GM23248 (cell line): ENCODE data around the gene TTC22. TPM values are rescaled to one million over a fixed set of nuclear protein-coding genes. Genes with fewer than 3 reads are reported as not detected.

Experiments used
- DNase-seq: peaks from one replicate; pipeline ENCODE4 v3.0.0-alpha.2; 2015
- H2AFZ ChIP-seq: fragments of 200-600 bp; sonication (generic); 2 replicates; pipeline ENCODE4 v1.6.1; 2016; ENCODE audit warnings: antibody characterized with exemption
- H3F3A ChIP-seq: fragments of 200-600 bp; sonication (generic); 2 replicates; pipeline ENCODE4 v1.6.1; 2016; ENCODE audit warnings: mild to moderate bottlenecking, antibody characterized with exemption, mixed run types; ENCODE audit not compliant: insufficient read depth
- H3K27ac ChIP-seq: fragments of 200-600 bp; sonication (generic); 2 replicates; pipeline ENCODE4 v1.5.1; 2016; ENCODE audit warnings: mild to moderate bottlenecking
- H3K27me3 ChIP-seq: fragments of 200-600 bp; sonication (generic); replicated peaks from 2 replicates; pipeline ENCODE4 v1.6.1; 2016; ENCODE audit warnings: mild to moderate bottlenecking; ENCODE audit not compliant: insufficient read depth
- H3K36me3 ChIP-seq: fragments of 200-600 bp; sonication (generic); 2 replicates; pipeline ENCODE4 v1.6.1; 2016; ENCODE audit warnings: low read depth, mild to moderate bottlenecking
- H3K4me1 ChIP-seq: fragments of 200-600 bp; sonication (generic); 2 replicates; pipeline ENCODE4 v1.6.1; 2016; ENCODE audit warnings: mild to moderate bottlenecking; ENCODE audit not compliant: insufficient read depth
- H3K4me2 ChIP-seq: fragments of 200-600 bp; sonication (generic); one replicate; pipeline ENCODE4 v1.6.1; 2016; ENCODE audit warnings: mild to moderate bottlenecking; ENCODE audit not compliant: unreplicated experiment
- H3K4me3 ChIP-seq: fragments of 200-600 bp; sonication (generic); 2 replicates; pipeline ENCODE4 v1.5.1; 2016; ENCODE audit warnings: mild to moderate bottlenecking
- H3K79me2 ChIP-seq: fragments of 200-600 bp; sonication (generic); 2 replicates; pipeline ENCODE4 v1.6.1; 2016; ENCODE audit warnings: mild to moderate bottlenecking; ENCODE audit not compliant: insufficient read depth
- H3K9ac ChIP-seq: fragments of 200-600 bp; sonication (generic); 2 replicates; pipeline ENCODE4 v1.6.1; 2016; ENCODE audit warnings: mild to moderate bottlenecking
- H3K9me2 ChIP-seq: fragments of 200-600 bp; sonication (generic); 2 replicates; pipeline ENCODE4 v1.6.1; 2016; ENCODE audit warnings: mixed run types, mild to moderate bottlenecking, moderate library complexity; ENCODE audit not compliant: insufficient read depth
- H3K9me3 ChIP-seq: fragments of 200-600 bp; sonication (generic); one replicate; pipeline ENCODE4 v1.6.1; 2017; ENCODE audit warnings: low read depth
- H4K20me1 ChIP-seq: fragments of 200-600 bp; sonication (generic); 2 replicates; pipeline ENCODE4 v1.6.0; 2016; ENCODE audit not compliant: insufficient read depth
- EZH2 ChIP-seq: fragments of 200-600 bp; sonication (generic); IDR thresholded peaks from 2 replicates; pipeline ENCODE4 v1.6.1; 2018; ENCODE audit warnings: antibody characterized with exemption, mild to moderate bottlenecking; ENCODE audit not compliant: insufficient read depth, poor library complexity, severe bottlenecking
- EZH2phosphoT487 ChIP-seq: fragments of 200-600 bp; sonication (generic); IDR thresholded peaks from 2 replicates; pipeline ENCODE4 v1.6.1; 2018; ENCODE audit warnings: antibody characterized with exemption, moderate library complexity, mild to moderate bottlenecking, low read depth; ENCODE audit not compliant: insufficient read depth
- WGBS, 2 experiments: methylation state at CpG; one replicate each; pipeline ENCODE4 v1.1.6; 2015 to 2017; ENCODE audit warnings: low lambda C conversion rate in 2 of 2, low coverage in 1 of 2; ENCODE audit errors: missing lambda C conversion rate in 2 of 2; 5-methylcytosine and 5-hydroxymethylcytosine counted together
- in situ Hi-C: fragments of 300-500 bp; cut with MboI; formaldehyde crosslinking; loops from 2 replicates; pipeline ENCODE4 v1.15.0; 2020
- polyA plus RNA-seq: library from polyadenylated mRNA; unstranded; fragments of >200 nt; fragmentation: Nextera tagmentation; extraction: Ambion mirVana; gene quantifications from 2 replicates; pipeline ENCODE4 v1.2.1, GENCODE V29; 2016
- total RNA-seq: library from RNA; depleted of rRNA; stranded (reverse); fragments of >200 nt; shearing (Covaris generic); gene quantifications from 2 replicates; pipeline ENCODE4 v1.2.3, GENCODE V29; 2014

TTC22 gene
- total and polyA plus RNA-seq, 2 experiments from 2014 or later: not detected

GRCh38 chr1:54839824-54840223, 38.7 kb upstream of the TTC22 start:
- in situ Hi-C loops: no loop called here
- no peaks in the 10 kb centered on the region for H4K20me1 ChIP-seq
- H3K36me3 ChIP-seq: no peaks in the 10 kb centered on the region
- no peak for DNase-seq
- no peaks in the 10 kb centered on the region for H3K9me3 ChIP-seq
- no peaks in the 10 kb centered on the region for H3F3A ChIP-seq
- no peak overlapping the region for H3K9ac ChIP-seq
- H3K27ac ChIP-seq: no peak overlapping the region
- no peaks in the 10 kb centered on the region for H3K79me2 ChIP-seq
- H3K4me2 ChIP-seq: no peak overlapping the region
- no peak for TF ChIP-seq EZH2
- no peak for TF ChIP-seq EZH2phosphoT487
- no peak overlapping the region for H3K4me3 ChIP-seq
- no peaks in the 10 kb centered on the region for H3K4me1 ChIP-seq
- no peaks in the 10 kb centered on the region for H3K27me3 ChIP-seq
- H3K9me2 ChIP-seq: no peaks in the 10 kb centered on the region
- 30 to 32% methylated on average over 2 of the region's 2 CpGs for WGBS, 2 experiments
- no peak overlapping the region for H2AFZ ChIP-seq

- WGBS, 2 experiments: 33 to 38% methylated on average over 5 of the region's 5 CpGs
- H3K9me2 ChIP-seq: no peaks in the 10 kb centered on the region
- no peak overlapping the region for H2AFZ ChIP-seq
- H3K4me3 ChIP-seq: no peak overlapping the region
- H3K4me2 ChIP-seq: no peak overlapping the region
- no peaks in the 10 kb centered on the region for H3K79me2 ChIP-seq
- H3K36me3 ChIP-seq: no peaks in the 10 kb centered on the region
- DNase-seq: no peak
- H3K27ac ChIP-seq: no peak overlapping the region
- no peaks in the 10 kb centered on the region for H3K4me1 ChIP-seq
- in situ Hi-C loops: no loop called here
- H3F3A ChIP-seq: no peaks in the 10 kb centered on the region
- no peaks in the 10 kb centered on the region for H3K9me3 ChIP-seq
- no peak overlapping the region for H3K9ac ChIP-seq
- no peaks in the 10 kb centered on the region for H3K27me3 ChIP-seq
- TF ChIP-seq EZH2 (no peak), EZH2phosphoT487 (no peak)
- no peaks in the 10 kb centered on the region for H4K20me1 ChIP-seq
These were observed 37.5 kb upstream of the TTC22 start for GRCh38 chr1:54838565-54839180.

DNA sequence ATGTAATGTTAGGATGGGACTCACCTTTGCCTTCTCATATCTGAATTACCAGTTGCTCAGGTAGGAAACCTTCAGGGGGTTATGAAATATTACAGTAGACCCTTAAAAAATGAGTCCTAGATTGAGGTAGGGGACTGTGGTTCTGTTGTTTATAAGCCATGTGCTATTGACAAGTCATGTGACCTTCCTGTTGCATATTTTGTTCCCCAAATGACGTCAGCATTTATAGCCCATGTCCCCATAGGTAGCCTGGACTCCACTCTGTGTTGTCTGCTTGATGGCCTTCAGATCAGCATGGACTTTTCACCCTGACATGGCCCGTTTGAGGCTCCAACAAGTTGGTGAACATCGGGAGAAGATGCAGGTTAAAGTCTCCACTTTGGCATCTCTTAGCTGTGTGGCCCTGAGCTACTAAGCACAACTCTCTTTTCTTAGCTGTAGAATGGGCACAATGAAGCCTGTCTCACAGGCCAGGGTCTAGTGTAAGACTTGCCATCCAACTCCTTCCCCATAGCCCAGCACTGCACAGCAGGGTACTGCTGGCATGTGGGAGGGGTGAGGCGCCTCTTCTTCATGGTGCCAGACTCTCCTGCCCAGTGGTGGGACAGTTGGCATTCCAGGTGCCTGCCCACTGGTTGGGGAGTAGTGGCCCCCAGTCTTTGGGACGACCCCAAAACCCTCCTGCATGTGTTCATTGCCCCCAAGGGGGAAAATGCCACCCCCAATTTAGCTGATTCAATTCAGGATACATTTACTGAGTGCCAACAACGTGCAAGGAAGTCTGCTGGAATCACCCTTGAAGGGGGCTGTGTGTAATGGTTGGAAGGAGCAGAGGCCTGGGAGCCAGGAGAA, 36.1 kb upstream of the TTC22 start:
- Histone ChIP-seq H4K20me1 (no peaks in the 10 kb centered on the region), H3K9ac (no peak overlapping the region), H3K4me3 (no peak overlapping the region), H2AFZ (no peak overlapping the region), H3K9me2 (no peaks in the 10 kb centered on the region), H3K4me1 (no peaks in the 10 kb centered on the region), H3K79me2 (no peaks in the 10 kb centered on the region), H3K9me3 (no peaks in the 10 kb centered on the region), H3K4me2 (no peak overlapping the region), H3K27ac (no peak overlapping the region), H3F3A (no peaks in the 10 kb centered on the region), H3K27me3 (no peaks in the 10 kb centered on the region), H3K36me3 (no peaks in the 10 kb centered on the region)
- in situ Hi-C loops: no loop called here
- WGBS, 2 experiments: 58 to 64% methylated on average over 6 of the region's 6 CpGs
- TF ChIP-seq EZH2 (no peak), EZH2phosphoT487 (no peak)
- DNase-seq: no peak

DNA sequence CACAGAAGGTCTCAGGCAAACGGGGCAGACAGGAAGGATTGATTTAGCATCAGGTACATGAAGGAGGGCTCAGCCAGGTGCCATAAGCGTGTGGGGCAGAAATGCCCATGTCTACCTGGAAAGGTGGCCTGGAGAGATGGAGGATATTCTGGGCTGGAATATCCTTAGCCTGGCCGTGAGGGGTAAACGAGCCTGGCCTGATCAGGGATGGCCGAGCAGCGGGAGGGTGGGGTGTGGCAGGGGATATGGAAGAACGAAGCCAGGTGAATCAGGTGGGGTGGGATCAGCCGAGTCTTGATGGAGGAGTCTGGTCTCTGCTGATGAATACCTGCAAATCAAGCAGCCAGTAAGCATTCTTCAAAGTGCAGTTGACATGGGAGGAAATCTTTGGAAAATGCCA, 35.5 kb upstream of the TTC22 start:
- 68 to 77% methylated on average over 8 of the region's 8 CpGs for WGBS, 2 experiments
- in situ Hi-C loops: no loop called here
- Histone ChIP-seq H3F3A (no peaks in the 10 kb centered on the region), H3K4me1 (no peaks in the 10 kb centered on the region), H3K36me3 (no peaks in the 10 kb centered on the region), H3K9me3 (no peaks in the 10 kb centered on the region), H3K79me2 (no peaks in the 10 kb centered on the region), H2AFZ (no peak overlapping the region), H3K27ac (no peak overlapping the region), H3K27me3 (no peaks in the 10 kb centered on the region), H3K9me2 (no peaks in the 10 kb centered on the region), H3K4me2 (no peak overlapping the region), H3K9ac (no peak overlapping the region), H3K4me3 (no peak overlapping the region), H4K20me1 (no peaks in the 10 kb centered on the region)
- TF ChIP-seq EZH2phosphoT487 (no peak), EZH2 (no peak)
- no peak for DNase-seq
